ENCODE measurements around the gene MB.

DNA sequence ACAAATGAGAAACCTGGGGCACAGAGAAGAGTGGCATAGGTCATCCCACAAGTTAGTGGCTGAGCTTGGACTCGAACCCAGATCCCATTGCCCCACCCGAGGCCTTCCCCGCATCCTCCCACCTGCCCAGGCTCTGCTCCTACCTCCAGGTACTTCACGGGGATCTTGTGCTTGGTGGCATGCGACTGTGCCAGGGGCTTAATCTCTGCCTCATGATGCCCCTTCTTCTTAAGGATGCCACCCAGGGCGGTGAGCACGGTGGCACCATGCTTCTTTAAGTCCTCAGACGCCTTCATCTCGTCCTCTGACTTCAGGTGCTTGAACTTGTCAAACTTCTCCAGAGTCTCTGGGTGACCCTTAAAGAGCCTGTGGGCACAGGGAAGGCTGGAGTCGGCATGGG lies 6.4 kb downstream of the MB start:
- TF ChIP-seq, protein P1, sequence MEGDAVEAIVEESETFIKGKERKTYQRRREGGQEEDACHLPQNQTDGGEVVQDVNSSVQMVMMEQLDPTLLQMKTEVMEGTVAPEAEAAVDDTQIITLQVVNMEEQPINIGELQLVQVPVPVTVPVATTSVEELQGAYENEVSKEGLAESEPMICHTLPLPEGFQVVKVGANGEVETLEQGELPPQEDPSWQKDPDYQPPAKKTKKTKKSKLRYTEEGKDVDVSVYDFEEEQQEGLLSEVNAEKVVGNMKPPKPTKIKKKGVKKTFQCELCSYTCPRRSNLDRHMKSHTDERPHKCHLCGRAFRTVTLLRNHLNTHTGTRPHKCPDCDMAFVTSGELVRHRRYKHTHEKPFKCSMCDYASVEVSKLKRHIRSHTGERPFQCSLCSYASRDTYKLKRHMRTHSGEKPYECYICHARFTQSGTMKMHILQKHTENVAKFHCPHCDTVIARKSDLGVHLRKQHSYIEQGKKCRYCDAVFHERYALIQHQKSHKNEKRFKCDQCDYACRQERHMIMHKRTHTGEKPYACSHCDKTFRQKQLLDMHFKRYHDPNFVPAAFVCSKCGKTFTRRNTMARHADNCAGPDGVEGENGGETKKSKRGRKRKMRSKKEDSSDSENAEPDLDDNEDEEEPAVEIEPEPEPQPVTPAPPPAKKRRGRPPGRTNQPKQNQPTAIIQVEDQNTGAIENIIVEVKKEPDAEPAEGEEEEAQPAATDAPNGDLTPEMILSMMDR (IDR thresholded peaks at IDR 0.05), result no peak
- no peak for TF ChIP-seq POLR2A (IDR thresholded peaks at IDR 0.05)
